22Rv1 (cell line): ENCODE measurements around the gene CD52.

Experiments
- CTCF ChIP-seq: fragments of 450-650 bp; IDR thresholded peaks from 2 replicates; pipeline ENCODE4 v1.5.1; 2017; ENCODE audit warnings: mild to moderate bottlenecking
- ZFX ChIP-seq: fragments of 450-650 bp; IDR thresholded peaks from 2 replicates; pipeline ENCODE4 v1.6.1; 2017; ENCODE audit warnings: antibody characterized with exemption, borderline replicate concordance

- TF ChIP-seq CTCF (no peak), ZFX (no peak)
Measured at GRCh38 chr1:26324550-26324949, 6.8 kb downstream of the CD52 start.
